DND-41 (cell line): ENCODE measurements around the gene SPAG16.
"Not testable (repeated sequence)": the region's sequence is repeated elsewhere in the genome, so short reads cannot be mapped to it uniquely, and the experiment has no call there.

Experiments
- ATAC-seq: fragments of 200-7000 bp; cut with Tn5 transposase; 3 replicates; pipeline ENCODE4 v1.9.1; 2021; ENCODE audit warnings: low read depth; ENCODE audit not compliant: insufficient read depth
- DNase-seq: peaks from one replicate; pipeline ENCODE4 v3.0.0-alpha.2; 2020
- H2AFZ ChIP-seq: 2 replicates; pipeline ENCODE4 v1.6.0; 2012; ENCODE audit warnings: low read depth, low read length
- H3K27ac ChIP-seq: 2 replicates; pipeline ENCODE4 v1.5.1; 2012; ENCODE audit warnings: low read length, inconsistent platforms
- H3K27me3 ChIP-seq: fragments of 200-600 bp; sonication (generic); 2 replicates; pipeline ENCODE4 v1.6.0; 2012; ENCODE audit warnings: low read length, mild to moderate bottlenecking, inconsistent platforms; ENCODE audit not compliant: insufficient read depth, poor library complexity
- H3K36me3 ChIP-seq: 2 replicates; pipeline ENCODE4 v1.5.1; 2012; ENCODE audit warnings: low read length, inconsistent platforms; ENCODE audit not compliant: insufficient read depth
- H3K4me1 ChIP-seq: 2 replicates; pipeline ENCODE4 v1.5.1; 2012; ENCODE audit warnings: mild to moderate bottlenecking, low read length; ENCODE audit not compliant: insufficient read depth
- H3K4me2 ChIP-seq: 2 replicates; pipeline ENCODE4 v1.6.0; 2012; ENCODE audit warnings: mild to moderate bottlenecking, moderate library complexity, low read length, inconsistent platforms; ENCODE audit not compliant: insufficient read depth
- H3K4me3 ChIP-seq, 2 experiments: fragments of 200-600 bp in 1 of 2; shearing (Covaris generic) in 1 of 2; 2 replicates each; pipeline ENCODE4 v1.5.1; 2012 to 2016; ENCODE audit warnings: inconsistent platforms in 2 of 2, low read length in 2 of 2, mild to moderate bottlenecking in 2 of 2, low read depth in 1 of 2, moderate library complexity in 1 of 2
- H3K79me2 ChIP-seq: 2 replicates; pipeline ENCODE4 v1.6.0; 2012; ENCODE audit warnings: low read length, inconsistent platforms; ENCODE audit not compliant: insufficient read depth
- H3K9ac ChIP-seq: 2 replicates; pipeline ENCODE4 v1.6.0; 2012; ENCODE audit warnings: low read depth, mild to moderate bottlenecking, inconsistent platforms, low read length, moderate library complexity
- H3K9me3 ChIP-seq: 2 replicates; pipeline ENCODE4 v1.5.1; 2012; ENCODE audit warnings: low read length, moderate library complexity, mild to moderate bottlenecking, inconsistent platforms; ENCODE audit not compliant: insufficient read depth, severe bottlenecking
- H4K20me1 ChIP-seq: 2 replicates; pipeline ENCODE4 v1.6.0; 2012; ENCODE audit warnings: low read length; ENCODE audit not compliant: insufficient read depth
- EZH2 ChIP-seq: IDR thresholded peaks from 3 replicates; pipeline ENCODE4 v1.6.1; 2012; ENCODE audit warnings: borderline replicate concordance, low read depth, mild to moderate bottlenecking, moderate library complexity, low read length, inconsistent platforms; ENCODE audit not compliant: severe bottlenecking
- TF ChIP-seq, protein P1 (sequence below): IDR thresholded peaks from 2 replicates; pipeline ENCODE4 v1.5.1; 2012; ENCODE audit warnings: borderline replicate concordance, low read length, moderate library complexity, mild to moderate bottlenecking; ENCODE audit not compliant: poor library complexity, severe bottlenecking; ENCODE audit errors: extremely low read depth

Gene SPAG16

DNA sequence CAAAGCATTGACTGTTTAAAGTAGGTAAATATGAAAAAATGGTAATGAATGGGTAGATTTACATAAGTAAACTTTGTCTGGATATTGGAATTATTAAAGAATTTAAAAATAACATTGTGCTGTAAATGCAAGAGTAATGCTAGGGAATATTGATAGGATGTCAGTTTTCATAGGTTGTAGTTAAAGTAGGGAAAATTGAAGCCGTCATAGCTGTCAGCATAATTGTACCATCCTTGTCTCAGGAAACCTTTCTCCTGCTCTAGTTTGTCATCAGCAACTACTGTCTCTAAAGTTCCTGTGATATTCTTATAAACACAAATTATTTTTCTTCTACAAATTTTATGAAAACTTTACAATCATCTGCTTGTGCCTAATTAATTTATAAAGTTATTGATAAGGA is 10.1 kb upstream of the SPAG16 start:
- no peaks in the 10 kb centered on the region for H4K20me1 ChIP-seq
- no peaks in the 10 kb centered on the region for H3K79me2 ChIP-seq
- H3K4me3 ChIP-seq, result no peak overlapping the region
- H2AFZ ChIP-seq, result no peak overlapping the region
- DNase-seq (no peak), ATAC-seq (no peak)
- H3K4me1 ChIP-seq, result no peaks in the 10 kb centered on the region
- H3K27me3 ChIP-seq, result no peaks in the 10 kb centered on the region
- H3K9ac ChIP-seq, result no peak overlapping the region
- H3K36me3 ChIP-seq, result no peaks in the 10 kb centered on the region
- H3K9me3 ChIP-seq, result no peaks in the 10 kb centered on the region
- no peak for TF ChIP-seq EZH2
- TF ChIP-seq, protein P1, sequence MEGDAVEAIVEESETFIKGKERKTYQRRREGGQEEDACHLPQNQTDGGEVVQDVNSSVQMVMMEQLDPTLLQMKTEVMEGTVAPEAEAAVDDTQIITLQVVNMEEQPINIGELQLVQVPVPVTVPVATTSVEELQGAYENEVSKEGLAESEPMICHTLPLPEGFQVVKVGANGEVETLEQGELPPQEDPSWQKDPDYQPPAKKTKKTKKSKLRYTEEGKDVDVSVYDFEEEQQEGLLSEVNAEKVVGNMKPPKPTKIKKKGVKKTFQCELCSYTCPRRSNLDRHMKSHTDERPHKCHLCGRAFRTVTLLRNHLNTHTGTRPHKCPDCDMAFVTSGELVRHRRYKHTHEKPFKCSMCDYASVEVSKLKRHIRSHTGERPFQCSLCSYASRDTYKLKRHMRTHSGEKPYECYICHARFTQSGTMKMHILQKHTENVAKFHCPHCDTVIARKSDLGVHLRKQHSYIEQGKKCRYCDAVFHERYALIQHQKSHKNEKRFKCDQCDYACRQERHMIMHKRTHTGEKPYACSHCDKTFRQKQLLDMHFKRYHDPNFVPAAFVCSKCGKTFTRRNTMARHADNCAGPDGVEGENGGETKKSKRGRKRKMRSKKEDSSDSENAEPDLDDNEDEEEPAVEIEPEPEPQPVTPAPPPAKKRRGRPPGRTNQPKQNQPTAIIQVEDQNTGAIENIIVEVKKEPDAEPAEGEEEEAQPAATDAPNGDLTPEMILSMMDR, result no peak
- H3K27ac ChIP-seq, result no peak overlapping the region
- no peak overlapping the region for H3K4me2 ChIP-seq

- H3K79me2 ChIP-seq, result no peaks in the 10 kb centered on the region
- H3K4me1 ChIP-seq, result no peaks in the 10 kb centered on the region
- TF ChIP-seq EZH2, result no peak
- TF ChIP-seq, protein P1, result no peak
- no peaks in the 10 kb centered on the region for H3K27me3 ChIP-seq
- no peak overlapping the region for H3K9ac ChIP-seq
- DNase-seq (no peak), ATAC-seq (no peak)
- H3K36me3 ChIP-seq, result no peaks in the 10 kb centered on the region
- H3K4me2 ChIP-seq, result no peak overlapping the region
- H3K9me3 ChIP-seq, result no peaks in the 10 kb centered on the region
- no peak overlapping the region for H3K4me3 ChIP-seq
- H4K20me1 ChIP-seq, result no peaks in the 10 kb centered on the region
- no peak overlapping the region for H3K27ac ChIP-seq
- no peak overlapping the region for H2AFZ ChIP-seq
Measured at GRCh38 chr2:213275265-213275664, 9.0 kb upstream of the SPAG16 start.

DNA sequence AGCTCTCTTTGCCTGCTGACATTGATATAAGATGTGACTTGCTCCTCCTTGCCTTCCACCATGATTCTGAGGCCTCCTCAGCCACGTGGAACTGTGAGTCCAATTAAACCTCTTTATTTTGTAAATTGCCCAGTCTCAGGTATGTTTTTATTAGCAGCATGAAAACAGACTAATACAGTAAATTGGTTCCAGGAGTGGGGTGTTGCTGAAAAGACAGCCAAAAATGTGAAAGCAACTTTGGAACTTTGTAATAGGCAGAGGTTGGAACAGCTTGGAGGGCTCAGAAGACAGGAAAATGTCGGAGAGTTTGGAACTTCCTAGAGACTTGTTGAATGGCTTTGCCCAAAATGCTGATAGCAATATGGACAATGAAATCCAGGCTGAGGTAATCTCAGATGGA is 7.1 kb upstream of the SPAG16 start:
- H3K79me2 ChIP-seq, H4K20me1 ChIP-seq, H3K4me1 ChIP-seq, H3K4me2 ChIP-seq, H3K4me3 ChIP-seq, ATAC-seq, H3K9me3 ChIP-seq, H3K9ac ChIP-seq, DNase-seq, H3K36me3 ChIP-seq, H3K27ac ChIP-seq, H2AFZ ChIP-seq, H3K27me3 ChIP-seq: not testable (repeated sequence)

GRCh38 chr2:213279116-213279620 is 5.1 kb upstream of the SPAG16 start:
- TF ChIP-seq EZH2, result no peak
- TF ChIP-seq, protein P1, result no peak
- peaks cover 11% of the 10 kb centered on the region for H3K4me1 ChIP-seq
- no peaks in the 10 kb centered on the region for H3K9me3 ChIP-seq
- no peak overlapping the region for H3K9ac ChIP-seq
- ATAC-seq, result no peak
- H3K36me3 ChIP-seq, result no peaks in the 10 kb centered on the region
- no peak overlapping the region for H2AFZ ChIP-seq
- H3K27ac ChIP-seq, result no peak overlapping the region
- no peaks in the 10 kb centered on the region for H4K20me1 ChIP-seq
- no peak overlapping the region for H3K4me2 ChIP-seq
- H3K4me3 ChIP-seq, result no peak overlapping the region
- no peaks in the 10 kb centered on the region for H3K27me3 ChIP-seq
- no peaks in the 10 kb centered on the region for H3K79me2 ChIP-seq
- no peak for DNase-seq
